Uterus (tissue), 4 donors: ENCODE data around the gene CD96. TPM values are rescaled to one million over a fixed set of nuclear protein-coding genes. Genes with fewer than 3 reads are reported as not detected.

Experiments used
- DNase-seq, 2 donors: peaks; one replicate each; pipeline ENCODE4 v3.0.0-alpha.2; 2019 to 2020
- H3K27ac ChIP-seq, 2 donors: fragments of 200-600 bp; sonication (generic); 1 replicate in 1 of 2; 2 replicates in 1 of 2; pipeline ENCODE4 v1.5.1; 2016 to 2018
- H3K27me3 ChIP-seq, 2 donors: fragments of 200-600 bp; sonication (generic); one replicate each; pipeline ENCODE4 v1.5.1; 2018 to 2019; ENCODE audit warnings: control low read depth in 1 of 2
- H3K36me3 ChIP-seq, 2 donors: fragments of 200-600 bp; sonication (generic); one replicate each; pipeline ENCODE4 v1.5.1; 2019; ENCODE audit warnings: control low read depth in 1 of 2
- H3K4me1 ChIP-seq, 2 donors: fragments of 200-600 bp; sonication (generic); one replicate each; pipeline ENCODE4 v1.5.1; 2018 to 2019; ENCODE audit warnings: control low read depth in 1 of 2
- H3K4me3 ChIP-seq, 2 donors: fragments of 200-600 bp; sonication (generic); 1 replicate in 1 of 2; 2 replicates in 1 of 2; pipeline ENCODE4 v1.5.1; 2018 to 2019; ENCODE audit warnings: mild to moderate bottlenecking in 1 of 2
- H3K9me3 ChIP-seq, 2 donors: fragments of 200-600 bp; sonication (generic); one replicate each; pipeline ENCODE4 v1.5.1; 2019; ENCODE audit warnings: control low read depth in 1 of 2
- CTCF ChIP-seq, 4 experiments: fragments of 200-600 bp in 2 of 4; fragments of 450-650 bp in 2 of 4; sonication (generic) in 2 of 4; IDR thresholded peaks; one replicate each; pipeline ENCODE4 v1.5.1; 2016 to 2019; ENCODE audit warnings: antibody characterized with exemption in 4 of 4, mild to moderate bottlenecking in 2 of 4, moderate library complexity in 1 of 4
- POLR2A ChIP-seq, 2 donors: fragments of 450-650 bp; IDR thresholded peaks; one replicate each; pipeline ENCODE4 v1.6.1; 2016; ENCODE audit warnings: antibody characterized with exemption in 2 of 2, mild to moderate bottlenecking in 1 of 2, moderate library complexity in 1 of 2
- intact Hi-C: fragments of 100-400 bp; cut with DNase I; formaldehyde crosslinking; loops from one replicate; pipeline ENCODE4 v1.15.1; 2023; ENCODE audit warnings: low total_unique reads
- total RNA-seq, 4 donors: library from RNA; depleted of rRNA in 3 of 4; stranded (reverse); fragments of >200 nt in 3 of 4; gene quantifications; one replicate each; pipeline versions ENCODE4 v1.1.0 to v1.2.4, GENCODE V29; 2014 to 2023
- donor health status: DM: yes; HTN: yes; CAD: no.

The CD96 gene
- total RNA-seq, 4 donors from 2014 or later: 1.0 to 2.8 (median 2.2) TPM

- Histone ChIP-seq H3K36me3 (no peaks in the 10 kb centered on the region), H3K9me3 (no peaks in the 10 kb centered on the region), H3K27me3 (no peaks in the 10 kb centered on the region), H3K4me3 (no peak overlapping the region), H3K4me1 (no peaks in the 10 kb centered on the region), H3K27ac (no peak overlapping the region)
- TF ChIP-seq POLR2A (IDR thresholded peaks at IDR 0.05) (no peak), CTCF (IDR thresholded peaks at IDR 0.05) (no peak)
- intact Hi-C loops: no loop called here
- DNase-seq: no peak
Measured at GRCh38 chr3:111596328-111596727, 54.3 kb downstream of the CD96 start.

- DNase-seq: no peak
- Histone ChIP-seq H3K36me3 (no peaks in the 10 kb centered on the region), H3K27me3 (no peaks in the 10 kb centered on the region), H3K4me1 (no peaks in the 10 kb centered on the region), H3K4me3 (no peak overlapping the region), H3K27ac (no peak overlapping the region), H3K9me3 (no peaks in the 10 kb centered on the region)
- intact Hi-C loops: no loop called here
- no peak for TF ChIP-seq CTCF (IDR thresholded peaks at IDR 0.05)
- TF ChIP-seq POLR2A (IDR thresholded peaks at IDR 0.05): no peak
Measured at GRCh38 chr3:111598139-111598538, 56.1 kb downstream of the CD96 start.

GRCh38 chr3:111598552-111598951 is 56.6 kb downstream of the CD96 start:
- Histone ChIP-seq H3K9me3 (no peaks in the 10 kb centered on the region), H3K4me1 (no peaks in the 10 kb centered on the region), H3K27me3 (no peaks in the 10 kb centered on the region), H3K27ac (no peak overlapping the region), H3K4me3 (no peak overlapping the region), H3K36me3 (no peaks in the 10 kb centered on the region)
- TF ChIP-seq CTCF (IDR thresholded peaks at IDR 0.05) (no peak), POLR2A (IDR thresholded peaks at IDR 0.05) (no peak)
- DNase-seq: no peak
- intact Hi-C loops: no loop called here

GRCh38 chr3:111601810-111602209 is 59.8 kb downstream of the CD96 start:
- Histone ChIP-seq H3K4me1 (no peaks in the 10 kb centered on the region), H3K27me3 (no peaks in the 10 kb centered on the region), H3K36me3 (no peaks in the 10 kb centered on the region), H3K9me3 (no peaks in the 10 kb centered on the region), H3K4me3 (no peak overlapping the region), H3K27ac (no peak overlapping the region)
- DNase-seq: no peak
- intact Hi-C loops: no loop called here
- no peak for TF ChIP-seq CTCF (IDR thresholded peaks at IDR 0.05)
- TF ChIP-seq POLR2A (IDR thresholded peaks at IDR 0.05): no peak

GRCh38 chr3:111603679-111604078 is 61.7 kb downstream of the CD96 start:
- DNase-seq: no peak
- Histone ChIP-seq H3K9me3 (no peaks in the 10 kb centered on the region), H3K4me3 (no peak overlapping the region), H3K27ac (no peak overlapping the region), H3K27me3 (no peaks in the 10 kb centered on the region), H3K4me1 (no peaks in the 10 kb centered on the region), H3K36me3 (no peaks in the 10 kb centered on the region)
- intact Hi-C loops: no loop called here
- TF ChIP-seq POLR2A (IDR thresholded peaks at IDR 0.05) (no peak), CTCF (IDR thresholded peaks at IDR 0.05) (no peak)
